Osteocyte (in vitro differentiated cells): Measurements from ENCODE around the gene KREMEN1. TPM values are rescaled to one million over a fixed set of nuclear protein-coding genes. Genes with fewer than 3 reads are reported as not detected.

Experiments used
- DNase-seq: peaks from one replicate; pipeline ENCODE4 v3.0.0; 2021; ENCODE audit warnings: mixed read lengths; ENCODE audit not compliant: unreplicated experiment; ENCODE audit errors: extremely low spot score
- H3K27ac Mint-ChIP-seq: one replicate; pipeline ENCODE4 v1.8.0; 2021; ENCODE audit warnings: mild to moderate bottlenecking, mixed read lengths; ENCODE audit not compliant: unreplicated experiment
- H3K27me3 Mint-ChIP-seq: one replicate; pipeline ENCODE4 v1.8.0; 2021; ENCODE audit warnings: mixed read lengths; ENCODE audit not compliant: unreplicated experiment
- H3K36me3 Mint-ChIP-seq: one replicate; pipeline ENCODE4 v1.8.0; 2021; ENCODE audit warnings: mixed read lengths; ENCODE audit not compliant: unreplicated experiment
- H3K4me1 Mint-ChIP-seq: one replicate; pipeline ENCODE4 v1.8.0; 2021; ENCODE audit warnings: mixed read lengths; ENCODE audit not compliant: unreplicated experiment
- H3K4me3 Mint-ChIP-seq: one replicate; pipeline ENCODE4 v1.8.0; 2021; ENCODE audit warnings: mild to moderate bottlenecking, moderate library complexity, mixed read lengths; ENCODE audit not compliant: unreplicated experiment
- H3K9me3 Mint-ChIP-seq: one replicate; pipeline ENCODE4 v1.8.0; 2021; ENCODE audit warnings: mixed read lengths; ENCODE audit not compliant: unreplicated experiment
- CTCF ChIP-seq: fragments of 200-600 bp; sonication (generic); IDR thresholded peaks from 2 replicates; pipeline ENCODE4 v1.5.0; 2021; ENCODE audit warnings: antibody characterized with exemption, mild to moderate bottlenecking, moderate library complexity
- total RNA-seq: library from RNA; stranded (reverse); gene quantifications from 2 replicates; pipeline ENCODE4 v1.2.1, GENCODE V29; 2021

The KREMEN1 gene
- total RNA-seq, 1 donor from 2014 or later: 2.9 TPM

- H3K36me3 Mint-ChIP-seq: no peaks in the 10 kb centered on the region
- peaks cover 1% of the 10 kb centered on the region for H3K4me1 Mint-ChIP-seq
- no peaks in the 10 kb centered on the region for H3K9me3 Mint-ChIP-seq
- no peak for TF ChIP-seq CTCF
- DNase-seq: no peak
- H3K4me3 Mint-ChIP-seq: no peak overlapping the region
- H3K27ac Mint-ChIP-seq: no peak overlapping the region
- H3K27me3 Mint-ChIP-seq: peaks cover 2% of the 10 kb centered on the region
Observed at GRCh38 chr22:29078869-29079207, 6.0 kb downstream of the KREMEN1 start.

- H3K27ac Mint-ChIP-seq: no peak overlapping the region
- H3K4me1 Mint-ChIP-seq: peaks cover 1% of the 10 kb centered on the region
- DNase-seq: no peak
- H3K4me3 Mint-ChIP-seq: no peak overlapping the region
- TF ChIP-seq CTCF: no peak
- H3K9me3 Mint-ChIP-seq: no peaks in the 10 kb centered on the region
- no peaks in the 10 kb centered on the region for H3K36me3 Mint-ChIP-seq
- H3K27me3 Mint-ChIP-seq: peaks cover 2% of the 10 kb centered on the region
Observed at GRCh38 chr22:29079218-29079901, 6.5 kb downstream of the KREMEN1 start.

GRCh38 chr22:29080106-29080975, 7.5 kb downstream of the KREMEN1 start:
- Mint-ChIP-seq H3K36me3 (no peaks in the 10 kb centered on the region), H3K4me1 (peaks cover 1% of the 10 kb centered on the region), H3K4me3 (no peak overlapping the region), H3K27me3 (no peaks in the 10 kb centered on the region), H3K27ac (no peak overlapping the region), H3K9me3 (no peaks in the 10 kb centered on the region)
- no peak for DNase-seq
- TF ChIP-seq CTCF: no peak

- no peaks in the 10 kb centered on the region for H3K27me3 Mint-ChIP-seq
- H3K4me3 Mint-ChIP-seq: no peak overlapping the region
- H3K36me3 Mint-ChIP-seq: no peaks in the 10 kb centered on the region
- H3K9me3 Mint-ChIP-seq: no peaks in the 10 kb centered on the region
- peaks cover 1% of the 10 kb centered on the region for H3K4me1 Mint-ChIP-seq
- TF ChIP-seq CTCF: no peak
- no peak for DNase-seq
- H3K27ac Mint-ChIP-seq: no peak overlapping the region
Observed at GRCh38 chr22:29081517-29082236, 8.8 kb downstream of the KREMEN1 start.
